ENCODE data around the gene MTA1.
A peak's percentile ranks its signal among the peaks of the same experiment; 100 is the strongest.

The MTA1 gene

DNA sequence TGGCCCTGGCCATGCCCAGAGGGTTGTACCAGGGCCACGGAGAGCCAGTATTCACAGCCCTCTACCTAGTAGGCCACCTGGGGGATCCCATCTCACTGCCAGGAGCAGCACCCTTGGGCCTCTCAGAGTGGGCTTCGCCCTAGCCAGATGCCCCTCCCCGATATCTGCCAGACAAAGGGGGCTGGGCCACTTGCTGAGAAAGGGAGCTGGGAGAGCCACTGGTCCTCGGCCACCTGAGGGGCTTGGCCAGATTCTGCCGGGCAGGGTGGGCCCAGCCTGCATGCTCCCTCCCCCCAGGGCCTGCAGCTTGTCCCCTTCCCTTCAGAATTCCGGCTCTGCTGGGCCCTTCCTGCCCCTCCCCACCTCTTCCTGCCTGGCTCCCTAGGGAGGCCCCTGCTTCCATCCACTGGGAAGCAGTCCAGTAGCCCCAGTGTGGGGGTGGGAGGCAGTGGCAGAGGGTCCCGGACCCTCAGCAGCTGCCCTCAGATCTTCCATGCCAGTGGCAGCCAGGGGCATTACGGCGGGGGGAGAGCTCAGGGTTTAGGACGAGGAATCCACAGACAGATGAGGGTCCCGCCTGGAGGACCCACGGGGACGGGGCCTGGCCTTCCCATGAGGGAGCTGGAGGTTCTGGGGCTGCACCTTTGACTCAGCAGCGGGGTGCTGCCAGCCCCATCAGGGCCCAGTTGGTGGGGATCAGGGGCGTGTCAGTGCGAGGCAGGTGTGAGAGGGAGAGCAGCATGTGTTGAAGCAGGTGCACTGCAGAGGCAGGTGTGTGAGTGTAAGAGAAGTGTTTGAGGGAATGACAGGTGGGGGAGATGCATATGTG, 57.4 kb downstream of the MTA1 start:
- DNase-seq (ENCODE audit: low spot score) = no peak

DNA sequence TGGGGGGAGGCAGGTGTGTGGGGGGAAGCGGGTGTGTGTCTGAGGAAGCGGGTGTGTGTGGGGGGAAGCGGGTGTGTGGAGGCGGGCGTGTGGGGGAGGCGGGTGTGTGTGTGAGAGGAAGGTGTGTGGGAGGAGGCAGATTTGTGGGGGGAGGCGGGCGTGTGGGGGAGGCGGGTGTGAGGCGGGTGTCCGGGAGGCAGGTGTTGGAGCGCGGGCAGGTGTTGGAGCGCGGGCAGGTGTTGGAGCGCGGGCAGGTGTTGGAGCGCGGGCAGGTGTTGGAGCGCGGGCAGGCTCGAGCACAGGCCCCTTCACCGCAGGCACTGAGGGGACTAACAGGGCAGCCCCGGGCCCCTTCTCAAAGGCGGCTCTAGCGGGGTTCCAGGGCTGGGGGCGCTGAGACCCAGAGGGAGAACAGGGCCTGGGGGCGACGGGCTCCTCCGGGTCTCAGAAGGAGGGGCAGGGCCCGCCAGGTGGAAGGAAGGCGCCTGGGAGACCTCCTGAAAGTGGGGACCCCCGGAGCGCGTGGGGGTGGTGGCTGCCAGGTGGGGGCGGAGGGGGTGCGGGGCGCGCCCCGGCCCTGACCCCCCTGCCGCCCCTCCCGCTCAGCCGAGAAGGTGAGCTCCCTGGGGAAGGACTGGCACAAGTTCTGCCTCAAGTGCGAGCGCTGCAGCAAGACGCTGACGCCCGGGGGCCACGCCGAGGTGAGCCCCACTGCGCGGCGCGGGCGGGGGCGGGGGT, 58.2 kb downstream of the MTA1 start:
- no peak for DNase-seq (ENCODE audit: low spot score)

DNA sequence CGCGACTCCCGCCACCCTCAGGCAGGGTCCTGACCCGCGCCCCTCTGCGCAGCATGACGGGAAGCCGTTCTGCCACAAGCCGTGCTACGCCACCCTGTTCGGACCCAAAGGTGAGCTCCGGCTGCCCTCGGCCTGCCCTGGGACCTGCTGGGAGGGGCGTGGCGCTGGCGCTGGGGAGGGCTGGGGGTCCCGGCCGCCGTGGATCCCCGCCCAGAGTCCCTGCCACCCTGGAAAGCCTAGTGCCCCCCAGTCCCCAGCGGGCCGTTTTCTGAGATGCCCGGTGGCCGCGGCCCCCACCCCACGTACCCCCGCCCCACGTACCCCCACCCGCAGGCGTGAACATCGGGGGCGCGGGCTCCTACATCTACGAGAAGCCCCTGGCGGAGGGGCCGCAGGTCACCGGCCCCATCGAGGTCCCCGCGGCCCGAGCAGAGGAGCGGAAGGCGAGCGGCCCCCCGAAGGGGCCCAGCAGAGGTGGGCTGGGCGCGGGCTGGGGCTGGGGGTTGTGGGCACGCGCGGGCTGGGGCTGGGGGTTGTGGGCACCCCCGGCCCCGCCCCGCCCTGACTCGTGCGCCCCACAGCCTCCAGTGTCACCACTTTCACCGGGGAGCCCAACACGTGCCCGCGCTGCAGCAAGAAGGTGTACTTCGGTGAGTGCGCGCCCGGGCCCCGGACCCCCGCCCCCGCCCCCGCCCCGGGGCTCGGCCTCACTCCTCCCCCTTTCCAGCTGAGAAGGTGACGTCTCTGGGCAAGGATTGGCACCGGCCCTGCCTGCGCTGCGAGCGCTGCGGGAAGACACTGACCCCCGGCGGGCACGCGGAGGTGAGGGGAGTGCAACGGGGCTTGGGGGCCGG, 59.0 kb downstream of the MTA1 start:
- DNase-seq (ENCODE audit: low spot score) = no peak

DNA sequence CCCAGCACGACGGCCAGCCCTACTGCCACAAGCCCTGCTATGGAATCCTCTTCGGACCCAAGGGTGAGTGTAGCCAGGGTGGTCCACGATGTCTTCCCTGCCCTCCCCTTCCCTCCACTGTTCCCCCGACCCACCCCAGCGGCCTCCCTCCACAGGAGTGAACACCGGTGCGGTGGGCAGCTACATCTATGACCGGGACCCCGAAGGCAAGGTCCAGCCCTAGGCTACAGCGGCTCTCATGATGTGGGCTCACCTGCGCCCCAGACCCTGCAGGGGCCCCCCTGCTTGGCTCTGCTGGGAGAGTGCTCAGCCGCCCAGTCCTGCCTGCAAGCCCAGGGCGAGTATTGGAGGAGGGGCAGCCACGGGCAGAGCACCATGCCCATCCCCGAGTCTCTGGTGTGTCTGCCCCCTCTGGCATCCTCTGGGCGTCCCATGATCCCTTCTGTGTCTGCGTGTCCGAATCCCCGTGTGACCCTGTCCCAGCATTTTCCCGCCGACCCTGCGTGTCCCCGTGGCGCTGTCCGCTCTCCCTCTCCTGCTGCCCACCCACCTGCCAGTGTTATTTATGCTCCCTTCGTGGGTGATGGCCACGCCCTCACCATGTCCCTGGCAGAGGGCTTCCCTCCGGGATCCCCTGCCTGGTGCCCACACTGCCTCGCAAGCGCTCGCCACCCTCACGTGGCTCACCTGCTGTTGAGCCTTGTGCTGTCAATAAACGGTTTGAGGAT, 60.0 kb downstream of the MTA1 start:
- DNase-seq (ENCODE audit: low spot score) = no peak

DNA sequence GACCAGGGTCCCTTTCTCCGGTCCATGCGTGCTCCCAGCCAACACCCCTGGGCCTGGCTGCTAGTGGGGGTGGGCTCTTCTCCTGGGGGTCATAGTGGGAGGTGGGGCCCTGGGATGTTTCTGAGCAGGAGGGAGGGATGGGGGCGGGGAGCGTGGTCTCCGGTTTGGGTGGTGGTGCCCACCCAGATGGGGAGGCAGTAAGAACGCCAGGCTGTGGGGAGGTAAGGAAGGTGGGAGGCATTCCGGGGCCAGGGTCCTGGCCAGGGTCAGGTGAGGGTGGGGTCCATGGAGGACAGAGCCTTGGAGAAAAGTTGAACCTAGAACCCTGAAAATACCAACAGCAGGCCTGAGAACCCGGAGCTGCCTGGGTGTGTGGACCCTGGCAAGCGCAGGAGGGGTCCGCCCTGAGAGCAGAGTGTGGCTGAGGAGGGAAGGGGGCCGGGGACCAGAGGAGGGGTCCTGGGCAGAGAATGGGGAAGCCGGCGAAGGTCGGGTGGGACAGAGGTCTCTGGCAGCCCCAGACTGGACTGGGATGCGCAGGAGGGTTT, 60.6 kb downstream of the MTA1 start:
- no peak for DNase-seq (ENCODE audit: low spot score)

DNA sequence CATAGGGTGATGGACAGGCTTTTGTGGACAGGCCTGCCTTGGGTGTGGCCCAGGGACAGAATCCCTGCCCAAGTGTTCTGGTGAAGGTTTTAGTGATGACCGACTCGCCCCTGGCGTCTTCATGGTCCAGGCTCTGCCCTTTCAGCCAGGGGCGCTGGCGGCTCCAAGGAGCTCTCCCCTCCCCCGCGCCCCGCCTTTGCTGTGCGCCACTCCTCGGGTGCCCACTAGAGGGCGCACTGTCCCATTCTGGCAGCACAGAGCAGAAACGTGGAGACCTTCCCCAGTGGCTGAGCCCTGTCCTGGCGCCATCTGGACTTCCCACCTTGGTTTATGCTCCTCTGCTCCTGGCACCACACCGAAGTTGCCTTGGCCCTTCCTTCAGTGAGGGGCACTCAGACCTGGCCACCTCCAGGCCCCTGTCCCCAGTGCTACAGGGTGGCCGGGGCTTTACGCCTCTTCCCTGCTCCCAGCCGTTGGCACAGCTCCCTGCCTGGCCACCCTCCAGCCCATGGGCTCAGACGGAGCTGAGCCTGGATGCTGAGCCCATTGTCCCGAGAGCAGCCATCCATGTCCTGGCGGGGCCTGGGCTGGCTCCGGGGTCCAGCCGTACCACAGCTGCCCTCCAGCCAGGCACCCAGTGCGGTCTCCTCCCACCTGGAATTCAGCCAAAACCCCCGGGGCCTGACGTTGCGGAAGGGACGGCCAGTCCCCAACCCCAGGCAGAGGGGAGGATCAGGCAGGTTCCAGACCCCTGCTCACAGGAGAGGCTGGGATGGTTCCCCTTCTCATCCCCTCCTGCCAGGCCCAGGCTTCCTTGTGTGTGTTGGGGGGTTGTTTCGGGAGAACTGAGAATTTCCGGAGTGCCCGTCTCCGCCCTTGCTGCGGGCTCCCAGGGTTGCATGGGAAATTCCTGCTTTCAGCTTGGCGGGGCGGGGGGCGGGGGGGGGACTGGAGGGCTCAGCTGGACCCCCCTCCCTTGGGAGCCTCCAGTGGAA, 61.5 kb downstream of the MTA1 start:
- DNase-seq (ENCODE audit: low spot score) = peak; percentile 94

DNA sequence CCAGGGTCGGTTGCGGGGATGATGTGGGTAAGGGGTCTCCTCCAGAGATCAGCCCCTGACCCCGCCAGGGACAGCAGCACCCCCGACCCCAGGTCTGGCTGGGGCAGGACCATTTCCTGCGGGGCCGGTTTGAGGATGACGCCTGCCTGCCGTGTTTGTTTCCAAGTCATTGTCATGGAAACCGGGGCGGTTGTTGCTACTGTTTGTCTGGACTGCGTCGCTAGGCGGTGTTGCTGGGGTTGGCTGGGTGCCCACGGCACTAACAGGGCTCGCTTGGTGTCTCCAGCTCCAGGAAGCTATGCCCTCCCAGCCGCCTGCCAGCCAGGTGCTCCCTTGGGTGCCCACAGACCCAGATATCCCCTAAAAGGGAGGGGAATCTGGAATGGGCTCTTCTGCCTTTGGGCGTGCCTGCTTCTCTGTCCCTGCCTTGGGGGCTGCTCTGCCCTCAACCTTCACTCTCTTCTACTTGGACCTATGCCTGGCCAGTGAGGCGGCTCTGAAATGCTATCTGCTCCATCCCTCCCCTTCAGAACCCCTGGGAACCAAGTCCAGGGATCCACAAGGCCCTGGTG, 62.3 kb downstream of the MTA1 start:
- DNase-seq (ENCODE audit: low spot score) = peak; percentile 98

DNA sequence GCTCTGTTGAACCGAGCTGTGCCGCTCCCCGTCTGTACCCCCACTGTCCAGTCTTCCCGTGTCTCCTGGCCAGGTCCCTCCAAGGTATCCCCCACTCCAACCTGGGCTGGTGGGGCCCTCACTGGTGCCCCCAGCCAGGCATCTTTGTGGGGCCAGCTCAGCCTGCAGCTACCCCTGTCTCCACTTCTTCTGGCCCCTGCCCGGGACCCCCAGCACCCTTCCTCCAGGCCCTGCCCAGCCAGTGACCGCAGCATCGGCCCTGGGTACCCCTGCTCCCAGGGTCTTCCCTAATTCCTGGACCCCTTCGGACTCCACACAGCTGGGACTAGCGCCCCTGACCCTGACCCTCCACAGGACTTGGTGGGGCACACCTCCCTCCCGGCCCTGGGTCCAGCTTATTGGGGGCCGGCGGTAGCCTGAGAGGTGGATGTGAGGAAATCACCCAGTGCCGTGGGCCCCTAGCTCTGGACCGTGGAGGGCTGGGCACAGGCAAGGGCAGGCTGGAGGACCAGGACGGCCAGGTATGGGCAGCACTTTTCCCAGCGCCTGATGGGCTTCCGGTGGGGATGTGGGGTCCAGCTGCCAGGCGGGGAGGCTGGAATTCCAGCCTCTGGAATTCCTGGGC, 63.0 kb downstream of the MTA1 start:
- DNase-seq (ENCODE audit: low spot score) = no peak

DNA sequence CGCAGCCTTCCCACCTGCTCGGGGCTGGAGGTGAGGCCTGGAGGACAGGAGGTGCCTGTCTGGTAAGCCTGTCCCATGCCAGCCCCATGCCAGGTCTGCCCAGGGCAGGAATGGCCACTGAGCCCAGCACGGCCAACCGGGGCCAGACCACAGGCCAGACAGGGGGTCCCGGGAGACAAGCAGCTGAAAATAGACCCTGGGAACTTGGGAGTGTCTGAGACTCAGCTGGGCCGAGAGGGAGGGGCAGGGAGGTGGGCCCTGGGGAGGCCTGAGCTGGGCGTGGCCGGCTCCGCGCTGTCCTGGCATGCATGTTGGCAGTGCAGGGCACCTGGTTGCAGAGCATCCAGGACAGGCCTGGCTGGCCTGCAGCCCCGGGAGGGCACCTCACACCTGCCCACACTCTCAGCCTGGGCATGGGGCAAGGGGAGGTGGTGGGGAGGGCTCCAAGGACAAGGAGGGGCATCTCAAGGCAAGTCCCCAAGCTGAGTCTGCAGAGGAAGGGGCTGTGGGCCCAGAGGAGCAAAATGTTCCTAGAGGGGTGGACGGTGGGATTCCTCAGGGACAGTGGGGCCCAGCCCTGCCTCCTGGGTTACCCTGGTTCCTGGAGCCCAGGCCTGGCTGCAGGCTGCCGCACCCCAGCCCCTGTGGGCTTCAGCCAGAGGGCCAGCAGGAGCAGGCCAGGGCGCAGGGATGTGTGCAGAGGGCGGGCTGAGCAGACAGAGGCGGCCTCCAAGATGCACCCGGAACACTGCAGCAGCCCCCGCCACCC, 63.9 kb downstream of the MTA1 start:
- DNase-seq (ENCODE audit: low spot score) = no peak

DNA sequence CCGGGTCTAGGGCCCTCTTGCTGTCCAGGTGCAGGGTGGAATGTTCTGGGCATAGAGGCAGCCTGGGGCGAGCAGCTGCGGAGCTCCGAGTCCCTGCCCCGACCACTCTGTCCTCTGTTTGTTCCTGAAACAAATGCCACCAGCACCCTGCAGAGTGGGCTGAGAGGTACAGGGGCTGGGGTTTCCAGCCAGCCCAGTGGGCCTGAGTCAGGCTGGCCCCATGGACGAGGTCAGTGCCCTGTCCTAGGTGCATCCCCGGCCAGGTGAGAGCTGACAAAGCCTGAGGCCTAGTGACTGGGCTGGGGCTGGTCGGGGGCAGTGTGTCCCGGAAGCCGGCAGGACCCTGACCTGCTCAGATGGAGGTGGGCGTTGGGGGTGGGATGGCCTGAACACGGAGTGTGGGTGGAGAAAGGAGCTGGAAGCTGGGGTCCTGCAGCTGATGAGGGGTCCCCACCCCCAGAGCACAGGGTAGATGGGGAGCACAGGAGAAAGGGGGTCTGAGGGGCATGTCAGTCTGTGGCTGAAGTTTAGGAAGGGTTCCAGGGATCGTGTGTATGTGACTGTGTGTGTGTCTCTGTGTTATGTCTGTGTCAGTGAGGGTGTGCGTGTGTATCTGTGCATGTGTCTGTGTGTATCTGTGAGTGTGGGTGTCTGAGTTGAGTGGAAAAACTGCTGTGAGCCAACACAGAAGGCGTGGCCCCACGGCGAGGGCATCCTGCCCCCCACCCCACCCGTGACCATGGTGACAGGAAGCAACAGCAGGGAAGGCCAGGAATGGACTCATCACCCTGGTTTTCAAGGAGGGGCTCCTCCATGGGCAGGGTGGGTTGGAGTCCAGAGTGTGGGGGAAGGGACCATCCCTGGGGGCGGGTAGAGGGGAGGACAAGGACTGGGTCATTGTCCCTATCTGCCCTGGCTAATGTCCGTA, 64.7 kb downstream of the MTA1 start:
- DNase-seq (ENCODE audit: low spot score) = no peak

DNA sequence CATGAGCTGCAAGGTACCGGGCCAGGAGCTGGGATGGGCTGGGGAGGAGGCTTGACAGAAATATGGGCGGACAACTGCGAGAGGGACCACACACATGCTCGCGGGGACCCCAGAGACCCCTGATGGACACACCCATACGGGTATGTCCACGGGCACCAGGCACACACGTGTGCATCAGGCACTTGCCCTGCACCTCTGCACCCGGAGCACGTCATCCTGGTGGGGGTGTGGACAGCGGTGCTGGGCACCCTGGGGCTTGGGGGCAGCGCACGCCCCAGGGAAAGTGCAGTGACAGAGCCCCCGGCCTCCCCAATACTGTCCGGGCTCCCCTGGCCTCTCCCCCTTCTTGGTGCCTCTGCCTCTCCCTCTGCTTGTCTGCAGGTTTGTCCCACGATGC, 65.4 kb downstream of the MTA1 start:
- no peak for DNase-seq (ENCODE audit: low spot score)

DNA sequence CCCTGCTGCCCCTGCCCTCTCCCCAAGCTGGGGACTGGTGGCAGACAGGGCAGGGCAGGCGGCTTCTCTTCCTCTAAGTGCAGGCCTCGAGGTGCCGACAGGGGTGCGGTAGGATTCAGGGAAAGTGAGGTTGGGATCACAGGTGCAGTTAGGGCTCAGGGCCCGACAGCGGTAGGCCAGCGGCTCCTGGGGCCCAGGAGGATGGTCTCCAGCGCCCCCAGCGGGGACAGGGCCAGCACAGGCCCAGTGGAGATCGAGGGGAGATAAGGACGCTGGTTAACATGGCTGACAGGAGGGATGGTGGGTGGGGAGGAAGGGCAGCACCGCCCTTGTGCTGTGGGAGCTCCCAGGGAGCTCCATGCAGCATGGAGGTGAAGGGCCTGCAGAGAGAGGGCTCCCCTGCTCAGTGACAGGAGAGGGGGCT, 66.1 kb downstream of the MTA1 start:
- no peak for DNase-seq (ENCODE audit: low spot score)

DNA sequence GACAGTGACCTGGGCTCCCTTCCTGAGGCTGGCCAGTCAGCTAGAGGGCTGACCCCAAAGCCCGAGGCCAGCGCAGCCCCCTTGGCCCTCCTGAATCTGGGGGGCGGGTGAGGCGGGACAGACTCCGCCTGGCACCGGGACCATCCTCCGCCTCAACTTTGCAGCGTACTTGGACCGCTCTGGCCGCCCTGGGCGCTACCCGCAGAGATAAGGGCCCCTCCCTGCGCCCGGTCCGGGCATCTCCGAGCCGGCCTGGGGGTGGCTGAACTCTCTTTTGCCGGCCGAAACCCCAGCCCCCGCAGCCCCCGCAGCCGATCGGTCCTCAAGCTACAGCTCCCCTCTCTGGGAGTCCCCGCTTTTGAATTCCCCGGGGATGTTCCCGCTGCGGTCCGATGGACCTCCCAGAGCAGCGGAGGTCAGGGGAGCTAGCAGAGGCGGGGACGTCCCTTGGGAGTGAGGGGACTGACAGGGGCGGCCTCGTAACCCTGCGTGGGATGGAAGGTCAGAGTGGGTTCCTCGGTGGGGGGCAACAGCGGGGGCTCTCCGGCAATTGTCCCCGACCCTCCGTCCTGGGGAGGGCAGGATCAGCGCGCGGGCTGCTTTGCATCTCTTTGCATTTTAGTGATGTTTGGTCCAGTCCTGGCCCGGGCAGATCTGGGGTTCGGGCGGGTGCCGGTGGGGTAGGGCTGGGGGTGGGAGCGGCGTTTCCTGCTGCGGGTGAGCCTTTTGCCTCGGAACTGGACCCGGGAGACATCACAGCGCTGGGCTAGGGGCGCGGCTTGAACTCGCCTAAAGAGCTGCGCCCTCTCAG, 66.7 kb downstream of the MTA1 start, which contains the start of gene CRIP1:
CRIP1 (plus strand) TSS at position 724 of the 811 bp plus-strand sequence. CDS start 374 bp downstream, outside the sequence.
- DNase-seq (ENCODE audit: low spot score) = no peak

DNA sequence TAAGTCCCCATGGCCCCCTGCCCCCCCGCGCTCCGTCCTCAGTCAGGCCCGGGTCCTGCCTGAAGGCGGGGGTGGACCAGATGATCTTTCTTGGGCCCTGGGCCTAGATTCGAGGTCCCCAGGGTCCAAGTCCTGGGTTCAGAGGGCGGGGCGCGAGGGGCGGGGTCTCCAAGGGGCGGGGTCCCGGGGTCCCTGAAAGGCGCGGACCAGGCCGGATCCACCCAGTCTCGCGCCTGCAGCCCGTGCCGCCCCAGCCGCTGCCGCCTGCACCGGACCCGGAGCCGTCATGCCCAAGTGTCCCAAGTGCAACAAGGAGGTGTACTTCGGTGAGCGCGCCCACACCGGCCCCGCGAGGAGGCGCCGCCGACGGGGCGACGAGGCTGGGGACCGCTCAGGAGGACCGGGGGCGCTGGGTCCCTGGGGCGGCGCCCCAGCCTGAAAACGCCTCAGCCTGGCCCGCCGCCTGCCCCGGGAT, 67.4 kb downstream of the MTA1 start:
- no peak for DNase-seq (ENCODE audit: low spot score)

DNA sequence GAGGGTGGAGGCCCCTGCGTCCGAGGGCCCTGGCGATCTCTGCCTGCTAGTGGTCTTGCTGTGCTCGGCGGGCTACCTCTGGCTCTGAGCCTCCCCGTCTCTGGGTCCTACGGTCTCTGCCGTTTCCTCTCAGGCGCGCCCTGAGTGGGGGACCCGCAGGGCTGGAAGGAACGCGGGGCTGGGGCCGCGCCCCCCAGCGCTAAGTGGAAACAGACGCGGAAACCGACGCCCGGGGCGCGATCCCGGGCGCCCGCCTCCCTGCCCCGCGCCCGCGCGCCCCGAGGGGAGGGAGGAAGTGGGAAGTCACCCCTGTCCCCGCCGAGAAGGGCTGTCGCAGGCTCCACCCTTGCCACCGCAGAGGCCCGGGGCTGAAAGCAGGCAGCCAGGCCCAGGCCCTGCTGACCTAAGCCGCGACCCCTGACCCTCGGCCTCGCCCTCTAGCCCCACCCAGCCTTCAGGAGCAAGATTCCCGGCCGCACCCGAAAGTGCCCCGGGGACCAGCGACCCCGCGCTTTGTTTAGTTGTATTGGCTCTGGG, 67.9 kb downstream of the MTA1 start:
- DNase-seq (ENCODE audit: low spot score) = no peak

Data from AG08396 (cell line).